ENCODE data around the gene ANO7. TPM values are rescaled to one million over a fixed set of nuclear protein-coding genes. Genes with fewer than 3 reads are reported as not detected.

Gene ANO7
- total and polyA plus RNA-seq, 2 of the 13 experiments (the other 11 are each of a cell fraction or from before 2014, with no cell fraction given) = 4.1 to 4.9 TPM

DNA sequence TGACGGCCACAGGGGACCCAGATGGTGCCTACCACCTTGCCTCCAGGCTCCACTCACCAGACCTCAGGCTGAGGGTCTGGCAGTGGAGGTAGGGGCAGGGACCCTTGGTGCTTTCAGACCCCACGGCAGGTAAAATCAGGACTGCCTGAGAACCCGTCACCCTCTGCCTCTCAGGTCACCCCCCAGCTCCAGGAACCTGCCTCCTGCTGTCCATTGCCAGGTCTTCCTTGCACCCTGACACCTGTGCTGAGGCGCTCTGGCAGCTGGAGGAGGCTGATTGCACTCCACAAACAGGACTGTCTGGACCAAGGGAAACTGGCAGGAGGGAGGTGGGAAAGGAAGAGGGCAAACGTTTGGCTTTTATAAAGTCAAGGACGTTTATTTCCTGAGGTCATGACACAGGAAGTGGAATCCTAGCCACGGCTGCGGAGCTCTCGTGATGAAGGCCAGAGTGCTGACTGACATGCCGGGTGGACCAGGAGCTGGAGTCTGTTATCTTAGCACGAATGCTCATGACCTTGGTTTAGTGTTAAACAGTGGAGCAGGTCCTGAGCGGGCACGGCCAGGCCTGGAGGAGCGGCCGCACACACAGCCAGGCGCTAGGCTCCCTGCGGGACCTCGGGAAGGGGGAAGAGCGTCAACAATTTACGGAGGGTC lies 40.5 kb downstream of the ANO7 start (continued):
- TF ChIP-seq, protein P1, sequence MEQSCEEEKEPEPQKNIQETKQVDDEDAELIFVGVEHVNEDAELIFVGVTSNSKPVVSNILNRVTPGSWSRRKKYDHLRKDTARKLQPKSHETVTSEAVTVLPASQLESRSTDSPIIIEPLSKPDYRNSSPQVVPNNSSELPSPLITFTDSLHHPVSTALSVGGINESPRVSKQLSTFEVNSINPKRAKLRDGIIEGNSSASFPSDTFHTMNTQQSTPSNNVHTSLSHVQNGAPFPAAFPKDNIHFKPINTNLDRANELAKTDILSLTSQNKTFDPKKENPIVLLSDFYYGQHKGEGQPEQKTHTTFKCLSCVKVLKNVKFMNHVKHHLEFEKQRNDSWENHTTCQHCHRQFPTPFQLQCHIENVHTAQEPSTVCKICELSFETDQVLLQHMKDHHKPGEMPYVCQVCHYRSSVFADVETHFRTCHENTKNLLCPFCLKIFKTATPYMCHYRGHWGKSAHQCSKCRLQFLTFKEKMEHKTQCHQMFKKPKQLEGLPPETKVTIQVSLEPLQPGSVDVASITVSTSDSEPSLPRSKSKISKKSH (CRISPR knock-in tag; IDR thresholded peaks at IDR 0.05; ENCODE audit: borderline replicate concordance) = peak; percentile 71; the same call in 1 of the 2 replicates
- TF ChIP-seq, protein P2, sequence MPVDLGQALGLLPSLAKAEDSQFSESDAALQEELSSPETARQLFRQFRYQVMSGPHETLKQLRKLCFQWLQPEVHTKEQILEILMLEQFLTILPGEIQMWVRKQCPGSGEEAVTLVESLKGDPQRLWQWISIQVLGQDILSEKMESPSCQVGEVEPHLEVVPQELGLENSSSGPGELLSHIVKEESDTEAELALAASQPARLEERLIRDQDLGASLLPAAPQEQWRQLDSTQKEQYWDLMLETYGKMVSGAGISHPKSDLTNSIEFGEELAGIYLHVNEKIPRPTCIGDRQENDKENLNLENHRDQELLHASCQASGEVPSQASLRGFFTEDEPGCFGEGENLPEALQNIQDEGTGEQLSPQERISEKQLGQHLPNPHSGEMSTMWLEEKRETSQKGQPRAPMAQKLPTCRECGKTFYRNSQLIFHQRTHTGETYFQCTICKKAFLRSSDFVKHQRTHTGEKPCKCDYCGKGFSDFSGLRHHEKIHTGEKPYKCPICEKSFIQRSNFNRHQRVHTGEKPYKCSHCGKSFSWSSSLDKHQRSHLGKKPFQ (CRISPR knock-in tag; IDR thresholded peaks at IDR 0.05; ENCODE audit: insufficient replicate concordance) = no peak
- TF ChIP-seq HNRNPH1 (optimal IDR thresholded peaks at IDR 0.05; ENCODE audit: low read depth, low read length) (no peak), SP1 (IDR thresholded peaks at IDR 0.05) (no peak), SP1 (CRISPR knock-in tag; IDR thresholded peaks at IDR 0.05) (0 out of 2 replicates have a peak, but pooled peaks have one; percentile 5), TBP (CRISPR knock-in tag; IDR thresholded peaks at IDR 0.05) (no peak), ZNF563 (CRISPR knock-in tag; IDR thresholded peaks at IDR 0.05) (no peak), ZNF121 (CRISPR knock-in tag; IDR thresholded peaks at IDR 0.05) (no peak), ZBTB38 (CRISPR knock-in tag; IDR thresholded peaks at IDR 0.05) (peak; percentile 99), AGO2 (optimal IDR thresholded peaks at IDR 0.05; ENCODE audit: low read depth, low read length) (peak; percentile 60), THRA (CRISPR knock-in tag; IDR thresholded peaks at IDR 0.05; ENCODE audit: borderline replicate concordance) (no peak), LRRFIP1 (CRISPR knock-in tag; conservative IDR thresholded peaks at IDR 0.05) (no peak), ELK4 (CRISPR knock-in tag; IDR thresholded peaks at IDR 0.05; ENCODE audit: borderline replicate concordance) (no peak), GTF3A (CRISPR knock-in tag; conservative IDR thresholded peaks at IDR 0.05) (no peak), NONO (IDR thresholded peaks at IDR 0.05) (no peak), NONO (CRISPR knock-in tag; conservative IDR thresholded peaks at IDR 0.05) (peak; percentile 44; the same call in 1 of the 2 replicates), ZEB1 (IDR thresholded peaks at IDR 0.05; ENCODE audit: insufficient replicate concordance, low read depth) (no peak)
- TF ChIP-seq, protein P3, sequence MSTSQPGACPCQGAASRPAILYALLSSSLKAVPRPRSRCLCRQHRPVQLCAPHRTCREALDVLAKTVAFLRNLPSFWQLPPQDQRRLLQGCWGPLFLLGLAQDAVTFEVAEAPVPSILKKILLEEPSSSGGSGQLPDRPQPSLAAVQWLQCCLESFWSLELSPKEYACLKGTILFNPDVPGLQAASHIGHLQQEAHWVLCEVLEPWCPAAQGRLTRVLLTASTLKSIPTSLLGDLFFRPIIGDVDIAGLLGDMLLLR (CRISPR knock-in tag; IDR thresholded peaks at IDR 0.05) = 0 out of 2 replicates have a peak, but pooled peaks have one; percentile 51
